Measurements from ENCODE around the gene SZRD1. TPM values are rescaled to one million over a fixed set of nuclear protein-coding genes. Genes with fewer than 3 reads are reported as not detected.

The SZRD1 gene
- total RNA-seq, 4 donors from 2014 or later = 24.4 to 126 (median 47.2) TPM

DNA sequence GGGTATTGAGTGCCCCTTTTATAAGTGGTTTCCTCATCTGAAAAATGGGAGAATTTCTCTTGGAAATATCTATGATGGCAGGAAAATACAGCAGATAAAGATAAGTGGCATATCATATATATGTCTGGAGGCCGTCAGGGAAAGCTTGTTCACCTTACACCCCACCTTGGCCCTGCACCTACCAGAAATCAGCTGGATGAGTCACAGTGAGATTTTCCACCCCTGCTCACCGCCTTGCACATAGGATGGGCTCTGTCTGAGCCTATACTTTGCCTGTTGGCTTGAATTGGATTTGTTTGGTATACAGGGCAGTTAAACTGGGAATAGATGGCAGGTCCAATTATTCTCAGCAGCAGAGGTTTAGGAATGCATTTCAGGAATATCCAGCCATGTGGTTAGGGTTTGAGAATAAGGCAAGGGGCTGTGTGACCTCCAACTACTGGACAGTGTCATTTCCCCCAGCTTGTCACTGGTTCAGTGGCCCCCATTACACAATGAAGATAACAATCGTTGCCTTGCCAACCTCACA is 70.0 kb downstream of the SZRD1 start, which contains the start of gene SPATA21:
SPATA21 (minus strand) TSS at position 479 of the 529 bp plus-strand sequence. CDS start 6,053 bp downstream, outside the sequence.
- intact Hi-C loops (cut with DNase I; ENCODE audit: low total_unique reads) = no loop called here
- Histone ChIP-seq H3K36me3 (no peaks in the 10 kb centered on the region), H3K4me3 (no peak within 1 kb of the TSS), H3K27ac (no peak within 1 kb of the TSS), H3K4me1 (peaks cover 0 to 5% of the 10 kb centered on the region in 2 donors), H3K9me3 (no peaks in the 10 kb centered on the region), H3K27me3 (no peaks in the 10 kb centered on the region)
- TF ChIP-seq POLR2A (IDR thresholded peaks at IDR 0.05) = no peak
- TF ChIP-seq, protein P1, sequence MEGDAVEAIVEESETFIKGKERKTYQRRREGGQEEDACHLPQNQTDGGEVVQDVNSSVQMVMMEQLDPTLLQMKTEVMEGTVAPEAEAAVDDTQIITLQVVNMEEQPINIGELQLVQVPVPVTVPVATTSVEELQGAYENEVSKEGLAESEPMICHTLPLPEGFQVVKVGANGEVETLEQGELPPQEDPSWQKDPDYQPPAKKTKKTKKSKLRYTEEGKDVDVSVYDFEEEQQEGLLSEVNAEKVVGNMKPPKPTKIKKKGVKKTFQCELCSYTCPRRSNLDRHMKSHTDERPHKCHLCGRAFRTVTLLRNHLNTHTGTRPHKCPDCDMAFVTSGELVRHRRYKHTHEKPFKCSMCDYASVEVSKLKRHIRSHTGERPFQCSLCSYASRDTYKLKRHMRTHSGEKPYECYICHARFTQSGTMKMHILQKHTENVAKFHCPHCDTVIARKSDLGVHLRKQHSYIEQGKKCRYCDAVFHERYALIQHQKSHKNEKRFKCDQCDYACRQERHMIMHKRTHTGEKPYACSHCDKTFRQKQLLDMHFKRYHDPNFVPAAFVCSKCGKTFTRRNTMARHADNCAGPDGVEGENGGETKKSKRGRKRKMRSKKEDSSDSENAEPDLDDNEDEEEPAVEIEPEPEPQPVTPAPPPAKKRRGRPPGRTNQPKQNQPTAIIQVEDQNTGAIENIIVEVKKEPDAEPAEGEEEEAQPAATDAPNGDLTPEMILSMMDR (IDR thresholded peaks at IDR 0.05) = no peak
- no peak for DNase-seq

DNA sequence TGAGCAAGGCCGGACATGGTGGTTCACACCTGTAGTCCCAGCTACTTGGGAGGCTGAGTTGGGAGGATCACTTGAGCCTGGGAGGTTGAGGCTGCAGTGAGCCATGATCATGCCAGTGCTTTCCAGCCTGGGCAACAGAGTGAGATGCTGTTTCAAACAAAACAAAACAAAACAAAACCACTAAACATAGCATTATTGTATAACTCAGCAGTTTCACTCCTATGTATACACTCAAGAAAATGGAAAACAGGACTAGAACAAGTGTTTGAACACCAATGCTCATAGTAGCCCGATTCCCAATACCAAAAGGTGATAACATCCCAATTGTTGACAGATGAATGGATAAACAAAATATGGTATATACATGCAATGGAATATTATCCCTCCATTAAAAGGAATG is 71.5 kb downstream of the SZRD1 start:
- TF ChIP-seq, protein P1 (IDR thresholded peaks at IDR 0.05) = no peak
- no peak for TF ChIP-seq POLR2A (IDR thresholded peaks at IDR 0.05)
- no peak for DNase-seq
- no peak overlapping the region for H3K4me3 ChIP-seq
- H3K27me3 ChIP-seq = no peaks in the 10 kb centered on the region
- no peaks in the 10 kb centered on the region for H3K36me3 ChIP-seq
- H3K4me1 ChIP-seq = peaks cover 0 to 5% of the 10 kb centered on the region in 2 donors
- intact Hi-C loops (cut with DNase I; ENCODE audit: low total_unique reads) = no loop called here
- no peak overlapping the region for H3K27ac ChIP-seq
- no peaks in the 10 kb centered on the region for H3K9me3 ChIP-seq

DNA sequence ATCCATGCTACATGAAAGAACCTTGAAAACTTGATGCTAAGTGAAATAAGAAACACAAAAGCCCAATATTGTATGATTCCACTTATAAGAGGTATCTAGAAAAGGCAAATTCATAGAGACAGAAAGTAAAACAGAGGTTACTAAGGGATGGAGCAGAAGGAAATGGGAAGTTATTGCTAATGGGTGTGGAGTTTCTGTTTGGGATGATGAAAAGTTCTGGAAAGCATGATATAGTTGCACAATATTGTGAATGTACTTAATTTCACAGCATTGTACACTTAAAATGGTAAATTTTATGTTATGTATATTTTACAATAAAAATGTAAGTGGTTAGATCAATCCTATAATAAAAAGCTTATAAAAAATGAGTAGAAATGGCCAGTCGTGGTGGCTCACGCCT is 71.9 kb downstream of the SZRD1 start:
- DNase-seq = no peak
- Histone ChIP-seq H3K36me3 (no peaks in the 10 kb centered on the region), H3K4me1 (peaks cover 0 to 5% of the 10 kb centered on the region in 2 donors), H3K27me3 (no peaks in the 10 kb centered on the region), H3K9me3 (no peaks in the 10 kb centered on the region), H3K4me3 (no peak overlapping the region), H3K27ac (no peak overlapping the region)
- TF ChIP-seq POLR2A (IDR thresholded peaks at IDR 0.05) = no peak
- intact Hi-C loops (cut with DNase I; ENCODE audit: low total_unique reads) = no loop called here

DNA sequence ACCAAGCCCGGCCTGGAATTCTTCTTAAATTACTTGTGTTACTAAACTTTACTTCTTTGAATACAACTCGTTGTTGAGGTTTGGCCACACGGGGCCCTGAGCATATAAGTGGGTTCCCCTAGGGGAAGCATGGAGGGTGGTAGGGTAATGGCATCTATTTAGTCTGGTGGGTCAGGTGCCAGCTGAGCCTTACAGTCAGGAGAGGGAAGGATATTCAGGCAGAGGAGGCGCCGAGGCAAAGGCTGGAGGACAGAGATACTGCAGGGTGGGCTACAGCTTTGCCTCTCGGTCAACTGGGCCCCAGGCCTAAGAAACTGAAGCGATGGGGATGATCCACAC is 73.1 kb downstream of the SZRD1 start:
- Histone ChIP-seq H3K4me3 (peak overlapping the region; percentile 65 to 80), H3K36me3 (no peaks in the 10 kb centered on the region), H3K27me3 (no peaks in the 10 kb centered on the region), H3K4me1 (peaks cover 0 to 5% of the 10 kb centered on the region in 2 donors), H3K9me3 (no peaks in the 10 kb centered on the region), H3K27ac (peak overlapping the region; percentile 65 to 70)
- intact Hi-C loops (cut with DNase I; ENCODE audit: low total_unique reads) = no loop called here
- no peak for DNase-seq
- no peak for TF ChIP-seq POLR2A (IDR thresholded peaks at IDR 0.05)
- TF ChIP-seq, protein P1 (IDR thresholded peaks at IDR 0.05) = no peak

DNA sequence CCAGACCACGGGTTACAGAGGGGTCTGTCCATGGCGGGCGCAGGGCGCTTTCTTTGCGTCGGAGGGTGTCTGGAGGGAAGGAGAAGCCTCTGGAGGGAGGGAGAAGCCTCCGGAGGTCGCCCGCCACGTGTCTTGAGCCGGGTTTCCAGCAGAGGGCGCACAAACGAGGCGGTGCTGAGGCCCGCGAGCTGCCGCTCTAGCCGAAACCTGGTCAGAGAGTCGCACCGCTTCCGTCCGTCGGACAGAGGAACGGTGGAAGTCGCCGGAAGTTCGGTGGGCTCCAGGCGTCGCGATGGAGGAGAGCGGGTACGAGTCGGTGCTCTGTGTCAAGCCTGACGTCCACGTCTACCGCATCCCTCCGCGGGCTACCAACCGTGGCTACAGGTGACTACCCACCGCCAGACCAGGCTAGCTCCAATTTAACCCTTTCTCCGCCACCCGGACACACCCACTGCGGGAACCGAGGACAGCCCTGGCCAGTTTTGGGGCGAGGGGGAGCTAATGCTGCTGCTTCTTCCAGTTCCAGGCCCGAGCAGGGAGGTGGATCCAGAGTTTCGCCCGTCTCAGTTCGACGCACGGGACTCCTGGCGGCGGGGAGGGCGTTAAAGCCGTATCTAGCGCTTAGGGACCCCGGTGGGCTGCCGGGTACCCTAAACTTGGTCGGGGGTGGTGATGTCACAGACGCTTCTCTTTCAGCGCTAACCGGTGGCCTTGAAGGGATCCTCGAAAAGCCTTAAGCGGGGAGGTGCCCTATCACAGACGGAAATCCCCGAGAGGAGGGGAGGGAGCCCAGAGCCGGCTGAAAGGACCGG is 73.6 kb downstream of the SZRD1 start, which contains the start of gene NECAP2:
NECAP2 (plus strand) TSS at position 255 of the 812 bp plus-strand sequence; CDS start at position 293, 38 bp downstream.
- H3K27ac ChIP-seq = peak within 1 kb of the TSS; percentile 65 to 70
- no peaks in the 10 kb centered on the region for H3K27me3 ChIP-seq
- peak within 1 kb of the TSS; percentile 65 to 80 for H3K4me3 ChIP-seq
- TF ChIP-seq POLR2A (IDR thresholded peaks at IDR 0.05) = peak in 1 of 2 donors; percentile 32
- TF ChIP-seq, protein P1 (IDR thresholded peaks at IDR 0.05) = peak; percentile 89 to 92 (median 90)
- intact Hi-C loops (cut with DNase I; ENCODE audit: low total_unique reads) = no loop called here
- no peaks in the 10 kb centered on the region for H3K9me3 ChIP-seq
- no peaks in the 10 kb centered on the region for H3K36me3 ChIP-seq
- DNase-seq = peak; percentile 88 to 94
- H3K4me1 ChIP-seq = peaks cover 0 to 5% of the 10 kb centered on the region in 2 donors

Data from uterus (tissue), 4 donors.